HG03565 (cell line): ENCODE measurements around the gene ARHGAP31.
"Not testable (repeated sequence)": the region's sequence is repeated elsewhere in the genome, so short reads cannot be mapped to it uniquely, and the experiment has no call there.

Experiments
- ATAC-seq: cut with Tn5 transposase; IDR thresholded peaks from one replicate; pipeline ENCODE4 v1.9.1; 2021; ENCODE audit warnings: mild to moderate bottlenecking, moderate library complexity; ENCODE audit not compliant: unreplicated experiment

ARHGAP31 gene

GRCh38 chr3:119294696-119295671, 801 bp downstream of the ARHGAP31 start:
- peak; percentile 22 for ATAC-seq

- no peak for ATAC-seq
These were observed 1.9 kb downstream of the ARHGAP31 start for GRCh38 chr3:119295816-119296726.

- ATAC-seq, result no peak
These were observed 2.5 kb downstream of the ARHGAP31 start for GRCh38 chr3:119296727-119297122.

GRCh38 chr3:119297169-119297568, 3.0 kb downstream of the ARHGAP31 start:
- ATAC-seq, result no peak

- no peak for ATAC-seq
These were observed 4.4 kb downstream of the ARHGAP31 start for GRCh38 chr3:119298565-119298941.

GRCh38 chr3:119300991-119301391, 6.8 kb downstream of the ARHGAP31 start:
- ATAC-seq, result no peak

- no peak for ATAC-seq
These were observed 7.5 kb downstream of the ARHGAP31 start for GRCh38 chr3:119301662-119302061.

- peak; percentile 46 for ATAC-seq
These were observed 8.7 kb downstream of the ARHGAP31 start for GRCh38 chr3:119302697-119303551.

- no peak for ATAC-seq
These were observed 10.1 kb downstream of the ARHGAP31 start for GRCh38 chr3:119304201-119304713.

GRCh38 chr3:119305286-119305685, 11.1 kb downstream of the ARHGAP31 start:
- no peak for ATAC-seq

GRCh38 chr3:119306378-119306777, 12.2 kb downstream of the ARHGAP31 start:
- ATAC-seq, result not testable (repeated sequence)

- no peak for ATAC-seq
These were observed 14.2 kb downstream of the ARHGAP31 start for GRCh38 chr3:119308355-119308754.

GRCh38 chr3:119309591-119309990, 15.4 kb downstream of the ARHGAP31 start:
- no peak for ATAC-seq

- no peak for ATAC-seq
These were observed 15.9 kb downstream of the ARHGAP31 start for GRCh38 chr3:119310071-119310470.

GRCh38 chr3:119311081-119311925, 17.1 kb downstream of the ARHGAP31 start:
- ATAC-seq, result no peak

GRCh38 chr3:119313461-119313860, 19.3 kb downstream of the ARHGAP31 start:
- no peak for ATAC-seq

- no peak for ATAC-seq
These were observed 20.6 kb downstream of the ARHGAP31 start for GRCh38 chr3:119314821-119315220.

- ATAC-seq, result no peak
These were observed 21.6 kb downstream of the ARHGAP31 start for GRCh38 chr3:119315600-119316312.

GRCh38 chr3:119316313-119316670, 22.1 kb downstream of the ARHGAP31 start:
- ATAC-seq, result no peak
